Measurements from ENCODE around the gene ELP4.

DNA sequence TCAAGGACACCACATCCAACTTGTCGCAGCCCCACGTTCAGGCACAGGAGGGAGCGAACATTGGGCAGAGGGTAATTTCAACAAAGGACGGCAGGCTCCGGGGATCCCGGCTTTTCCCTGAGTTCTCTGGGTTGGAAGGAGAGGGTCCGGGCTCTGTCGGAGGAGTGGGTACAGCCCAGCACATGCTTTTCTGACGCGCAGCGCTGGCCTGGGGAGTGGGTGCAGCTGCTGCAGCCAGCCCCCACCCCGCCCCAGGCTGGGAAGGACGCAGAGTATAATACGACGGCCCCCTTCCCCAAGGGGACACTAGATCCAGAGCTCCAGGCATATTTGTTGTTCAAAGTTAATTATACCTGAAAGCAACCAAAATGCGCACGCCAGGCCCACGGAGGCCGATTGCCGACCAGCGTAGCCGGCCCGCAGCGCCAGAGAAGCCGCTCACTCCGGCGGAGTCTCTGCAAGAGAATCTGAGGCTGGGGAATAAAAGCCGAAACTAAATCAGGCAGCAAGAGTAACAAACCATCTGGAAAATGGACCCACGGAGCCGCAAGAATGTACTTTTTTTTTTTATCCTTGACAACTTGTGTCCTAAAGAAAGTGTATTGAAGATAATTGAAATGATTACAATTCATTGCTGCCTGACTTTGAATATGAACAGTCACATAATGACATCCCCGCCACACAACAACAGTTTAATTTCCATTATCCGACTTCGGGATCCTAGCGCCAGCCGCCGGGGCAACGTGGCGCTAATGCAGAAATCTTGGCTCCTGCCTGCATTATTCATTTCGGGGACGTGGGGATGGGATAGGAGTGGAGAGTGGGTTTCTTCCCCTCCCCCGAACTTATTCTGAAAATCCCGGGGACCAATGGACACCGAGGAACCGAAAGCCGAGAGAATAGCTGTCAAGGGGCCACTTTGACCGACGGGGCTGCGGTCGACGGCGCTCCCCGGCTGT, 315.6 kb downstream of the ELP4 start:
- TF ChIP-seq CTCF (IDR thresholded peaks at IDR 0.05) (no peak), EZH2 (IDR thresholded peaks at IDR 0.05; ENCODE audit: borderline replicate concordance, insufficient read depth, low read depth, low read length, poor library complexity, severe bottlenecking) (no peak)

All from B cell (primary cell).